Measurements from ENCODE around the gene COL20A1.
A peak's percentile ranks its signal among the peaks of the same experiment; 100 is the strongest.

The COL20A1 gene

GRCh38 chr20:63264000-63264399, 29.0 kb upstream of the COL20A1 start:
- Histone ChIP-seq H3K27me3 (ENCODE audit: control insufficient read depth, insufficient read depth, low read length) (peaks cover 39% of the 10 kb centered on the region), H3K36me3 (ENCODE audit: control insufficient read depth, insufficient read depth, low read length) (no peaks in the 10 kb centered on the region), H3K4me3 (ENCODE audit: low read length) (no peak overlapping the region), H3K9ac (ENCODE audit: low read length) (no peak overlapping the region), H3K9me3 (ENCODE audit: control insufficient read depth, low read length) (no peaks in the 10 kb centered on the region), H3K4me1 (ENCODE audit: control insufficient read depth, insufficient read depth, low read length) (no peaks in the 10 kb centered on the region)

- Histone ChIP-seq H3K4me3 (ENCODE audit: low read length) (no peak overlapping the region), H3K4me1 (ENCODE audit: control insufficient read depth, insufficient read depth, low read length) (no peaks in the 10 kb centered on the region), H3K36me3 (ENCODE audit: control insufficient read depth, insufficient read depth, low read length) (no peaks in the 10 kb centered on the region), H3K27me3 (ENCODE audit: control insufficient read depth, insufficient read depth, low read length) (peaks cover 36% of the 10 kb centered on the region), H3K9me3 (ENCODE audit: control insufficient read depth, low read length) (no peaks in the 10 kb centered on the region), H3K9ac (ENCODE audit: low read length) (no peak overlapping the region)
Measured at GRCh38 chr20:63264519-63264918, 28.5 kb upstream of the COL20A1 start.

GRCh38 chr20:63265891-63266515, 27.0 kb upstream of the COL20A1 start:
- Histone ChIP-seq H3K4me3 (ENCODE audit: low read length) (no peak overlapping the region), H3K27me3 (ENCODE audit: control insufficient read depth, insufficient read depth, low read length) (peaks cover 30% of the 10 kb centered on the region)

GRCh38 chr20:63267691-63268090, 25.3 kb upstream of the COL20A1 start:
- Histone ChIP-seq H3K4me1 (ENCODE audit: control insufficient read depth, insufficient read depth, low read length) (no peaks in the 10 kb centered on the region), H3K9ac (ENCODE audit: low read length) (no peak overlapping the region), H3K36me3 (ENCODE audit: control insufficient read depth, insufficient read depth, low read length) (no peaks in the 10 kb centered on the region), H3K27me3 (ENCODE audit: control insufficient read depth, insufficient read depth, low read length) (peaks cover 17% of the 10 kb centered on the region), H3K4me3 (ENCODE audit: low read length) (no peak overlapping the region), H3K9me3 (ENCODE audit: control insufficient read depth, low read length) (no peaks in the 10 kb centered on the region)

More at GRCh38 chr20:63265891-63266515, 27.0 kb upstream of the COL20A1 start:
- H3K9ac ChIP-seq (ENCODE audit: low read length): no peak overlapping the region
- H3K36me3 ChIP-seq (ENCODE audit: control insufficient read depth, insufficient read depth, low read length): no peaks in the 10 kb centered on the region
- H3K9me3 ChIP-seq (ENCODE audit: control insufficient read depth, low read length): no peaks in the 10 kb centered on the region
- no peaks in the 10 kb centered on the region for H3K4me1 ChIP-seq (ENCODE audit: control insufficient read depth, insufficient read depth, low read length)

GRCh38 chr20:63268256-63268655, 24.7 kb upstream of the COL20A1 start:
- Histone ChIP-seq H3K9me3 (ENCODE audit: control insufficient read depth, low read length) (no peaks in the 10 kb centered on the region), H3K4me1 (ENCODE audit: control insufficient read depth, insufficient read depth, low read length) (no peaks in the 10 kb centered on the region), H3K27me3 (ENCODE audit: control insufficient read depth, insufficient read depth, low read length) (peaks cover 17% of the 10 kb centered on the region), H3K36me3 (ENCODE audit: control insufficient read depth, insufficient read depth, low read length) (no peaks in the 10 kb centered on the region), H3K9ac (ENCODE audit: low read length) (no peak overlapping the region), H3K4me3 (ENCODE audit: low read length) (no peak overlapping the region)

- no peak overlapping the region for H3K9ac ChIP-seq (ENCODE audit: low read length)
- H3K9me3 ChIP-seq (ENCODE audit: control insufficient read depth, low read length): no peaks in the 10 kb centered on the region
- no peaks in the 10 kb centered on the region for H3K36me3 ChIP-seq (ENCODE audit: control insufficient read depth, insufficient read depth, low read length)
- peaks cover 5% of the 10 kb centered on the region for H3K4me1 ChIP-seq (ENCODE audit: control insufficient read depth, insufficient read depth, low read length)
- H3K27me3 ChIP-seq (ENCODE audit: control insufficient read depth, insufficient read depth, low read length): peaks cover 17% of the 10 kb centered on the region
- no peak overlapping the region for H3K4me3 ChIP-seq (ENCODE audit: low read length)
Measured at GRCh38 chr20:63268671-63269439, 24.1 kb upstream of the COL20A1 start.

- Histone ChIP-seq H3K4me3 (ENCODE audit: low read length) (no peak overlapping the region), H3K9me3 (ENCODE audit: control insufficient read depth, low read length) (no peaks in the 10 kb centered on the region), H3K4me1 (ENCODE audit: control insufficient read depth, insufficient read depth, low read length) (peaks cover 11% of the 10 kb centered on the region), H3K36me3 (ENCODE audit: control insufficient read depth, insufficient read depth, low read length) (no peaks in the 10 kb centered on the region), H3K9ac (ENCODE audit: low read length) (no peak overlapping the region), H3K27me3 (ENCODE audit: control insufficient read depth, insufficient read depth, low read length) (peaks cover 15% of the 10 kb centered on the region)
Measured at GRCh38 chr20:63269724-63270123, 23.3 kb upstream of the COL20A1 start.

- Histone ChIP-seq H3K36me3 (ENCODE audit: control insufficient read depth, insufficient read depth, low read length) (no peaks in the 10 kb centered on the region), H3K27me3 (ENCODE audit: control insufficient read depth, insufficient read depth, low read length) (peaks cover 14% of the 10 kb centered on the region), H3K9me3 (ENCODE audit: control insufficient read depth, low read length) (no peaks in the 10 kb centered on the region), H3K4me3 (ENCODE audit: low read length) (no peak overlapping the region), H3K9ac (ENCODE audit: low read length) (no peak overlapping the region), H3K4me1 (ENCODE audit: control insufficient read depth, insufficient read depth, low read length) (peaks cover 12% of the 10 kb centered on the region)
Measured at GRCh38 chr20:63270606-63271325, 22.2 kb upstream of the COL20A1 start.

- no peaks in the 10 kb centered on the region for H3K9me3 ChIP-seq (ENCODE audit: control insufficient read depth, low read length)
- H3K36me3 ChIP-seq (ENCODE audit: control insufficient read depth, insufficient read depth, low read length): peaks cover 8% of the 10 kb centered on the region
- peaks cover 12% of the 10 kb centered on the region for H3K4me1 ChIP-seq (ENCODE audit: control insufficient read depth, insufficient read depth, low read length)
- H3K4me3 ChIP-seq (ENCODE audit: low read length): peak within 1 kb of the TSS; percentile 62
- H3K27me3 ChIP-seq (ENCODE audit: control insufficient read depth, insufficient read depth, low read length): peaks cover 9% of the 10 kb centered on the region
- peak within 1 kb of the TSS; percentile 72 for H3K9ac ChIP-seq (ENCODE audit: low read length)
Measured at GRCh38 chr20:63272105-63273058, 20.6 kb upstream of the COL20A1 start, which contains the start of gene ARFGAP1. ARFGAP1 (plus strand) TSS chr20:63272813; CDS start chr20:63275581, 2,768 bp downstream.

- Histone ChIP-seq H3K27me3 (ENCODE audit: control insufficient read depth, insufficient read depth, low read length) (peaks cover 2% of the 10 kb centered on the region), H3K36me3 (ENCODE audit: control insufficient read depth, insufficient read depth, low read length) (peaks cover 8% of the 10 kb centered on the region), H3K9ac (ENCODE audit: low read length) (peak overlapping the region; percentile 72), H3K4me3 (ENCODE audit: low read length) (peak overlapping the region; percentile 62), H3K4me1 (ENCODE audit: control insufficient read depth, insufficient read depth, low read length) (peaks cover 12% of the 10 kb centered on the region), H3K9me3 (ENCODE audit: control insufficient read depth, low read length) (no peaks in the 10 kb centered on the region)
Measured at GRCh38 chr20:63273059-63273579, 19.9 kb upstream of the COL20A1 start.
